Measurements from ENCODE around the gene LCN15.
A peak's percentile ranks its signal among the peaks of the same experiment; 100 is the strongest.

The LCN15 gene

GRCh38 chr9:136754059-136754572 lies 10.2 kb downstream of the LCN15 start:
- no peak for DNase-seq

GRCh38 chr9:136753371-136754058 lies 10.8 kb downstream of the LCN15 start:
- DNase-seq = no peak

GRCh38 chr9:136751814-136752213 lies 12.5 kb downstream of the LCN15 start:
- DNase-seq = no peak

- no peak for DNase-seq
These were observed 13.1 kb downstream of the LCN15 start for GRCh38 chr9:136751244-136751643.

- peak; percentile 79 for DNase-seq
These were observed 13.8 kb downstream of the LCN15 start for GRCh38 chr9:136750526-136750925.

- no peak for DNase-seq
These were observed 15.4 kb downstream of the LCN15 start for GRCh38 chr9:136748666-136749611.

GRCh38 chr9:136748201-136748600 lies 16.1 kb downstream of the LCN15 start, which contains the start of gene LCN6:
TSS of gene LCN6 (minus strand) at chr9:136748525. CDS start at chr9:136748483, 42 bp downstream.
- DNase-seq = no peak

GRCh38 chr9:136747161-136748060 lies 16.9 kb downstream of the LCN15 start:
- DNase-seq = no peak

GRCh38 chr9:136746621-136747020 lies 17.7 kb downstream of the LCN15 start:
- DNase-seq = no peak

GRCh38 chr9:136746155-136746490 lies 18.2 kb downstream of the LCN15 start:
- DNase-seq = no peak

- DNase-seq = no peak
These were observed 18.7 kb downstream of the LCN15 start for GRCh38 chr9:136745389-136746154.

GRCh38 chr9:136744773-136745172 lies 19.5 kb downstream of the LCN15 start:
- DNase-seq = no peak

- DNase-seq = no peak
These were observed 20.6 kb downstream of the LCN15 start for GRCh38 chr9:136743639-136744211.

- no peak for DNase-seq
These were observed 21.5 kb downstream of the LCN15 start, which contains the start of gene LCN10 for GRCh38 chr9:136742591-136743391. TSS of gene LCN10 (minus strand) at chr9:136742940. CDS start at chr9:136742903, 37 bp downstream.

GRCh38 chr9:136741883-136742571 lies 22.3 kb downstream of the LCN15 start:
- peak; percentile 49 for DNase-seq

- no peak for DNase-seq
These were observed 23.1 kb downstream of the LCN15 start for GRCh38 chr9:136740971-136741882.

GRCh38 chr9:136740491-136740890 lies 23.8 kb downstream of the LCN15 start:
- DNase-seq = no peak

- no peak for DNase-seq
These were observed 24.2 kb downstream of the LCN15 start for GRCh38 chr9:136740069-136740468.

- DNase-seq = no peak
These were observed 24.8 kb downstream of the LCN15 start for GRCh38 chr9:136739509-136739908.
